Activated naive CD8-positive, alpha-beta T cell treated with anti-CD3 and anti-CD28 coated beads, Interleukin-2, amount 50 U/mL, for 24 hours (primary cell): Measurements from ENCODE around the gene ATP1B2.
A peak's percentile ranks its signal among the peaks of the same experiment; 100 is the strongest.

Experiments used
- ATAC-seq: fragments of 150-1000 bp; cut with Tn5 transposase; one replicate; pipeline ENCODE4 v1.10.0; 2021
- DNase-seq: peaks from one replicate; pipeline ENCODE4 v3.0.0; 2021
- H3K27ac Mint-ChIP-seq: one replicate; pipeline ENCODE4 v1.8.0; 2021; ENCODE audit warnings: mild to moderate bottlenecking, mixed read lengths
- H3K27me3 Mint-ChIP-seq: one replicate; pipeline ENCODE4 v1.8.0; 2021; ENCODE audit warnings: mixed read lengths
- H3K36me3 Mint-ChIP-seq: one replicate; pipeline ENCODE4 v1.8.0; 2021; ENCODE audit warnings: low read depth, mixed read lengths
- H3K4me1 Mint-ChIP-seq: one replicate; pipeline ENCODE4 v1.8.0; 2021; ENCODE audit warnings: mixed read lengths
- H3K4me3 Mint-ChIP-seq: one replicate; pipeline ENCODE4 v1.8.0; 2021; ENCODE audit warnings: mild to moderate bottlenecking, moderate library complexity, mixed read lengths
- H3K9me3 Mint-ChIP-seq: one replicate; pipeline ENCODE4 v1.8.0; 2021; ENCODE audit warnings: mixed read lengths

ATP1B2 gene

GRCh38 chr17:7704601-7705268 is 54.0 kb downstream of the ATP1B2 start, which contains the start of gene EFNB3:
Gene EFNB3 (plus strand): TSS chr17:7705202. CDS start chr17:7705599, 397 bp downstream.
- ATAC-seq: no peak

GRCh38 chr17:7705269-7706255 is 54.8 kb downstream of the ATP1B2 start:
- peaks cover 12% of the 10 kb centered on the region for H3K36me3 Mint-ChIP-seq
- no peak for ATAC-seq
- H3K4me3 Mint-ChIP-seq: peak overlapping the region; percentile 11
- peaks cover 42% of the 10 kb centered on the region for H3K27me3 Mint-ChIP-seq
- no peaks in the 10 kb centered on the region for H3K9me3 Mint-ChIP-seq
- H3K27ac Mint-ChIP-seq: no peak overlapping the region
- no peak for DNase-seq
- peaks cover 23% of the 10 kb centered on the region for H3K4me1 Mint-ChIP-seq

More at GRCh38 chr17:7704601-7705268, 54.0 kb downstream of the ATP1B2 start, which contains the start of gene EFNB3:
- H3K36me3 Mint-ChIP-seq: peaks cover 18% of the 10 kb centered on the region
- peaks cover 17% of the 10 kb centered on the region for H3K4me1 Mint-ChIP-seq
- H3K27ac Mint-ChIP-seq: no peak within 1 kb of the TSS
- DNase-seq: no peak
- H3K4me3 Mint-ChIP-seq: peak within 1 kb of the TSS; percentile 38
- H3K9me3 Mint-ChIP-seq: no peaks in the 10 kb centered on the region
- H3K27me3 Mint-ChIP-seq: peaks cover 38% of the 10 kb centered on the region

GRCh38 chr17:7706631-7707354 is 56.1 kb downstream of the ATP1B2 start:
- ATAC-seq: no peak
- no peak for DNase-seq
- H3K27ac Mint-ChIP-seq: no peak overlapping the region
- peaks cover 54% of the 10 kb centered on the region for H3K27me3 Mint-ChIP-seq
- peaks cover 29% of the 10 kb centered on the region for H3K4me1 Mint-ChIP-seq
- no peak overlapping the region for H3K4me3 Mint-ChIP-seq
- H3K36me3 Mint-ChIP-seq: peaks cover 5% of the 10 kb centered on the region
- no peaks in the 10 kb centered on the region for H3K9me3 Mint-ChIP-seq
